NCI-H748 (cell line): ENCODE measurements around the gene POFUT1.
A peak's percentile ranks its signal among the peaks of the same experiment; 100 is the strongest.
"Not testable (repeated sequence)": the region's sequence is repeated elsewhere in the genome, so short reads cannot be mapped to it uniquely, and the experiment has no call there.

ENCODE experiments used
- DNase-seq: peaks from one replicate; lab custom pipeline; 2025; ENCODE audit not compliant: unreplicated experiment; lab: John Stamatoyannopoulos, UW

The POFUT1 gene

DNA sequence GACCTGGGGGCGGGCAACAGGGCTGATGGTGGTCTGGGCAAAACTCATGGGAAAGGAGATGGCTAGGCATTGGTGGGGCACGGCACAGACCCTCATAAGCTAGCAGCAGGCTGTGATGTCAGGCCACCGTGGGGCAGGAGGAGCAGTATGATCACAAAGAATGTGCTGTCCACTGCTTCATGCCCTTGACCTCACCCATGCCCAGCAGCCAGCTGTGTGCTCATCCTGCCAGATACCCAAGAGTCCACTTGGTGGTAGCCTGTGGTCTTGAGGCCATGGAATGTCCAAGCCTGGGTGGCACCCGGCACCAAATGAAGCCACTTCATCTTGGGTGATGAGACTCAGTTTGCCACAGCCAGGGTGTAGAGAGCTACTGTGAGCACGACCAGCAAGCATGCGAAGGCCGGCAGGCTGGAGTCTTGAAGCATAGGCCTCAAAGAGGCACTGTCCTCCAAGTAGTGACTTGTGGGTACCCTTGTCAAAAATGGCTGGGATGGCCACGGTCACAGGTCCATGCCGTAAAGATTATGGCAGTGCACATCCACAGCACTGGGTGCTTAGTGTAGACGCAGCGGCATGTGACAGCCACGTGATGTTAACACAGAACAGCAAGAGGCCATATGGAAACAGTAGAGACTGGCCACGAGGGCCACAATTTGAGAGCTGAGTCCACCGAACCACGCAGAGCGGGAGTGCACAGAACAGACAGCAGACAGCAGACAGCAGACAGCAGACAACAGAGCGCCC lies 19.1 kb upstream of the POFUT1 start:
- no peak for DNase-seq

DNA sequence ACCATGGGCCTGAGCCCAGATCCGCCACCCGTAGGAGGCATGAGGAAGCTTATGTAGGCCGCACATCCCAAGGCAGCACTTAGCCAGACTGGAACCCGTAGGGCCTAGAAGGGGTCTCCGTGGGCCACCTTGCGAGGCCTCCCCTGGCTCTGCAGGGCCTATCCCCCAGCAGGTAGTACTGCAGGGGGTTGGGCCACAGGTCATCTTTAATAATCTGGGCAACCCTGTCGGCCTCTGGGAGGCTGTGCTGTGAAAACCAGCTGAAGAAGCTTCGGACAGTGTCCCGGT lies 18.6 kb upstream of the POFUT1 start:
- no peak for DNase-seq

DNA sequence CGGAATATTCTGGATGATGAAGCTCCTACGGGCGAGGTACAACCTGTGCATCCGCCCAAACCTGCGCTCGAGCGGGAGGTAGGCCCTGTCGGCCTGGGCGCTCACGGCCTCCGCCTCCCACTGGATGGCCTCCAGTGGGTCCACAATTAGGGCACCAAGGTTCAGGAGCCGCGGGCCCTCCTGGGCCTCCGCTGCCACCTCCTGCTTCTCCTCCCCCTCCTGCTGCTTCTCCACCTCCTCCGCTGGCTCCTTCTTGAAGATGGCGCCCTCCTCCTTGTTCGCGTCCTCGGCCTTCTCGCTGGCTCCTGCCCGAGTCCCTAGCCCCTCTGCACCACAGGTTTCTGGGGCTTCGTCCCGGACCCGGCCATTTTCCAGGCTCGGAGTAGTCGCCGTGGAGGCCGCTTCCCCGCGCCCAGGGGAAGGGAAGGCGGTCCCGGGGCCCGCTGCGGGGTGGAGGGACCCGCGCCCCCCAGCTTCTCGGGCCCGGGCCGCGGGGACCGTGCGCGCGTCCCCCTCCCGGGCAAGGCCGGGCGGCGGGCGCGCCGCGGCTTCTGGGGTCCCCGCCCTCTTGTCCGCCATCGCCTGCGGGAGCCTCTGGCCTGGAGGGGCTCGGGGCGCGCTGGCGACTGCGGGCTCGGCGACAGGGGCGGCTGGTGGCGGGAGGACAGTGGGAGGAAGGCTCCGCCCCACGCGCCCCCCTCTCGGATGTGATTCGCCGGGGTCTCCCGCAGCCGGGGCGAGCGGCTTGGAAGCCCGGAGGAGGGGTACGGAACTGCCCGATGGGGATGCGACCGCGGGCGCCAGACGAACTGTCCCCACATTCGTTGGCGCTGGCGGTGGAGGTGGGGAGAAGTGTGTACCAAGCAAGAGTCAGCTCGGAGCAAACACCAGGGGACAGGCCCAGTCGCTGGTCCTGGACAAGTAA lies 17.7 kb upstream of the POFUT1 start:
- peak; percentile 71 for DNase-seq

DNA sequence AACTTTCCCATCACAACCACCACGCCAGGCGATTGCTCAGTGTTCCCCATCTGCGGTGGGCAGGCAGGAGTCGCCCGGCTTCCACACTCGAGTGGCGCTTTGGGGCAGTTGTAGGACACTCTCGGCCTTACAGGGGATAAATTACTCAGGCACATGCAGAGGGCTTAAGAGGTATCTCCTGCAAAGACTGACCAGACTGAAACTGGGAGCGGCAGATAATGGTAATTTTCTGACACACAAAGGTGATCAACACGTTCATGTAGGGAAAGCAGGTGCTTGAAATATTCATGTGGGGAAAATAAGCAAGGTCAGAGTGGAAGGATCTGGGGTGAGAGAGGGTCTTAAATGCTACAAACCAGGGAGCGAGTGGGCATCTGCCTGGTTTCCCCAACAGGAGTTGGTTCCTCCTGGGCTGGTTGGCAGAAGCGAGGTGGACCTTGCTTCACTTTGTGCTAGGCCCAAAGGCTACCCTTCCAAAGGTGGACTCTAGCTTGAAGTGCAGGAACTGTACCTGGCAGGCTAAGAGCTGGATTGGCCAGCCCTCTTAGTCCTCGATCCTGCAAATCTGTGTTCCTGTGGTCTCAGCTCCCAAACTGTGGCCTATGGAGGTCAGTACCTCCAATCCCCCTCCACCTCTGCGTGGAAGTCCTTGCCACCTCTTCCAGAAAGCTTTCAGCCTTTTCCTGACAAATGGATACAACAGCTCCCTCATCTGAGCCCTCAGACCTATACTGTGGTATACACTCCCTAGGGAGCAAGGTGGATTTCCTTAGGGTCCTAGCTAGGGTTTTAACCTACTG lies 16.9 kb upstream of the POFUT1 start:
- peak; percentile 71 for DNase-seq

DNA sequence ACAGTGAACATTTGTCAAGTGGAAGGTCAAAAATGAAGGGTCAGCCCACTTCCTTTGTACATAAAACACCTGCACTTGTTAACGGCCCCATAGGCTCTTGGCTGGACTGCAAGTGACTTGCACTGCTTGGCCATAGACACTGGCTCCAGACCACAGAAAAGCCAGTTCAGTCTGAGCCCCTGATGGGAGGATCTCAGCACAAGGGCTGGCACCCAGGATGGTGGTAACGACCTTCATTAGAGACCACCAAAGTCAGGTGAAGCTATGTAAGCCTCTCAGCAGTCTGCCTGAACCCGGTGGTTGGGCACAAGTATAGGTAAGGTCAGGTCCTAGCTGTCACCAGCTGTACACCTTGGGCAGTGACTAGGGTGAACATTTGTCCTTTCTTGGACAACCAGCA lies 16.3 kb upstream of the POFUT1 start:
- no peak for DNase-seq

DNA sequence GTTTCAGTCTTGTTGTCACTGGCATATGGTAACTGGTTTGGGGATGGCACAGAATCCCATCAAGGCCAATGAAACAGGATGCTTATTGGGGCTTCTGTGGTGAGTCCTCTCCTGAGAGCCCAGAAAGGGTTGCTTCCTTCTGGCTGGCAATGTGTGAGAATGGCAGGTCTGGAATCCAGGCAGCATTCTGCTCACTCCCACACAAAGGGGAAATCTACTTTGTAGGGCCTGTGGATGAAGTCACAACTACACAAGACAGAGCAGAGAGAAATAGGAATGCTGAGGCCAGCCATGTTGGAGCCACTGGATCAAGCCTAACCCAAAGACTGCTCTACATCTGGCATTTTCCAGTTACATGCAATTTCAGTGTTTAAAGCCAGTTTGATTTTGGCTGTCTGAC lies 15.8 kb upstream of the POFUT1 start:
- DNase-seq = no peak

DNA sequence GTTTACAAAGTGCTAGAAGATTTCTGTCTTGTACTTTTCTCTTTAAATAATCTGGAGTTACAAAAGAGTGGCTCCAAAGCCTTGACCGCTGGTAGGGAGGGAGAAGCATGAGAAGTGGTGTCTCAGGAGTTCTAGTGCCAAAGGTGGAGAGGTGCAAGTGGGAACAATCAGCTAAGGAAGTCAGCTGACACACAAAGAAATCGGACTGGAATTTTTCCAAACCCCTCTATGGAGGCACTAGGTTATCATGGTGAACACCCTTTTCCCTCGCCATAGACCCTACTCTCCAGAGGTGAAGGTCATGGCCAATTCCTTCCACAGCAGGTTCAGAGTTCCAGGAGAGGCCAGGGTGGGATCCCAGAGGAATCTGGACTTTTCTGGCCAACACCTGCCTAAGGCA lies 15.0 kb upstream of the POFUT1 start:
- no peak for DNase-seq

DNA sequence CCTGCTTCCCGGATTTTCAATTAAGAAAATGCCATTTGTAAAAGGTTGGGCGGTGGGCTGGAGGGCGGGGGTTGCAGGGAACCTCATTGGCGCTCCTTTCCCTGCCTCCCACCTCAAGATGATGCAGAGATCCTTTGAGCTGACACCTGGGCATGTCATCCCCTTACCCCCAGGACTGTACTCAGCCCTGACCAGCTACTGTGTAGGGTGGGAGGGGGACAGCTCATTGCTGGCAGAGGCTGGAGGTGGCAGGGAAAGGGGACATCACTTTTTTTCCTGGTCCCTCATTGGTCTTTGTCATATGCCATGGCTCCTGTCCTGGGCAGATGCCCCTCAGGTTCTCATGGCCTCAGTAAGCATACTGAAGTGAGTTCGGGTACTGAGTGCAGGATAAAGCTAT lies 14.3 kb upstream of the POFUT1 start:
- DNase-seq = not testable (repeated sequence)

DNA sequence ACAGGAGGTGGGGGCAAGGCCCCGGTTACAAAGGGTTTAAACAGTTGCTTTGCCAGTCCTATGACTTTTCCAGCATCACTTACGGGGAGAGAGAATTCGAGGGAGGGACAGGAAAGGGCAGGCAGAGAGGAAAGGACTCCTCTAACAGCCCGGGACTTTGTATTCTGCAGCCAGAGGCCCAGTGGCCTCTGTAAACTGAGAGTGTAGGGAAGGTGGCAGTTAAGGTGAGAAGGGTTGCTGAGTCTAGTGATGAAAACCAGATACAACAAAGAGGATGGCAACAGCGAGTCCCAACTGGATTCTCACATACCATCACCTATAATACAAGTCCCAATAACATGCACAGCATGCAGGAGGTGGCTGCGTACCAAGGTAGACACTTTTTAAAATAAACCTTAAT lies 13.7 kb upstream of the POFUT1 start:
- no peak for DNase-seq

DNA sequence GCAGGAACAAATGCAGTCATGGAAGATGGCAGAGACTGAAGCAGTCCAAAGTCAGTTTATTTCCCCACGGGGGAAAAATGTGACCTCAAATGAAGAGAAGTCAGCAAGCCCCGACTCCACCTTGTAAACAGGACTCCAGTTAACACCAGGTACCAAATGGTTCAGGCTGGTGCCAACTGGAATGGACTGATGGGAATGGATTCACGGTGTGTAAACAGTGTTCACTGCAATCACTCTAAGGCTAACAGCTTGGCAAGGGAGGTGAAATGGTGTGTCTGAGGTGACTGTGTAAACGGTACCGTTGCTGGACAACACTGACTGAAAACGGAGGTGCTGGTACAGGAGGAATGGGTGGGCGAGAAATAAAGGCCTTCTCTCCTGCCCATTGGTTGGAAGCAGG lies 12.1 kb upstream of the POFUT1 start:
- DNase-seq = no peak

DNA sequence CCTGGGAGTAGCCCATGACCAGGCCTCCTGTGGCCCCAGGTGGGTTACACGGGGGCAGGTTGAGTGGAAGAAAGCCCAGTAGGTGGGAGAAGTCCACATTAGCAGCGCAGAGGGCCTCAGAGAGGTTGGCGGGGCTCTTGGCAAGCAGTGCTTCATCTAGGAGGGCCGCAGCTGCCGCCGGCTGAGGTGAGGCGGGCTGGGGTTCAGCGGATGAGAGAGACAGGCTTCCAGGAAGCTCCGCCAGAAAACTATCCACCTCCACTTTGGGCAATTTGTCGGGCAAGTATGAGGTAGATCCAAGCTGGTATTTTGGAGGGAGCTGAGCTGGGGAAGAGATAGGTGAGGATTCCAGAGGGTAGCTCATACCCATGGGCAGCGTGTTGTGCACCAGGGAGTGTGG lies 11.1 kb upstream of the POFUT1 start:
- not testable (repeated sequence) for DNase-seq

DNA sequence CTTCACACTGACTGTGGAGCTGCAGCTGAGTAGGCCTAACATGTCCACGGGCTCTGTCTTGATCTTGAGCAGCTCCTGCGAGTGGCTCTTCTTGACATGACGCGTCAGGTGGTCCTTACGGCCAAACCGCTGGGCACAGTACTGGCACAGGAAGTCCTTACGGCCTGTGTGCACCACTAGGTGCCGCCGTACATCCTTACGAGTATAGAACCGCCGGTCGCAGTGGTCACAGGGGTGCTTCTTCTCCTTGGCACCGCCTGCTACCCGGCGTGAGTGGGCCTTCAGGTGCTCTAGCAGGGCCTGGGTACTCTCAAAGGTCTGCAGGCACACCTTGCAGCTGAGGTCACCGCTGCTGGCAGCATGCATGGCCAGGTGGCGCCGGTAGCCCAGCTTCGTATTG lies 10.5 kb upstream of the POFUT1 start:
- not testable (repeated sequence) for DNase-seq

DNA sequence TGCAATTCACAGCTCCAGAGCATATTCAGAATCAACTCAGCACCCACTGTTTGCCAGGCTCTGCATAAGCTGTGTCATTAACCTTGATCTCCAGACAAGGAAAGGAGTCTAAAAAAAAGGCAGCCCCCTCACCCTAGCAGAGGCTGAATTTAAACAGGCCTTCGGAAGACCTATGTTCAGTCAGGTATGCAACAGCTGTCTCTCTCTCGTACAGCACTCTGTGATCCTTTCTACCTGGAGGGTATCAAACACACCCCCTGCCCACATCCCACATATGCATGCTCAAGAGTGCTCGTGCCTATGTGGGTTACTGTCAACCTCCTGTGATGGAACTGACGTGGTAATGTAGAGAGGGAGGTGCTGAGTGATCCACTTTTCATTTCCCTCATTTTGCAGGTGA lies 8.7 kb upstream of the POFUT1 start:
- DNase-seq = no peak

DNA sequence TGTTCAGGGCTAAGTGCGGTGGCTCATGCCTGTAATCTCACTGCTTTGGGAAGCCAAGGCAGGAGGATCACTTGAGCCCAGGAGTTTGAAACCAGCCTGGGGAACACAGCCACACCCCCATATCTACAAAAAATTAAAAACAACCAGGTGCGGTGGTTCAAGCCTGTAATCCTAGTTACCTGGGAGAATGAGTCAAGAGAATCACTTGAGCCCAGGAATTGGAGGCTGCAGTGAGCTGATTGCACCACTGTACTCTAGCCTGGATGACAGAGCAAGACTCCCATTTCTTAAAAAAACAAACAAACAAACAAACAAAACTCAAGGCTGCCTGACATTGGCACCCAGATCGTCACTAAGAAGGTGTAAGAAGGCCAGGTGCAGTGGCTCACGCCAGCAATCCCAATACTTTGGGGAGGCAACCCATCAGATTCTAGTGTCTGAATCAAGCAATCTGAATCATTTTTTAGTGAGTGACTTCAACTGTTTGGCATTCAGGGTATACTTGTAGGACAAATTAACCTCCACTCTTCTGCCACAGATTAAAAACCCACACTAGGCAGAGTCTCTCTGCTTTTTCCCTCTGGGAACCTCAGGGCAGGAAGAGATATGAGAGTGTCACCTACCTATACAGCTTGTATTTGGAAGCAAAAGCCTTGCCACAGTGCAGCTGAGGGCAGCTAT lies 6.2 kb upstream of the POFUT1 start:
- DNase-seq = no peak

DNA sequence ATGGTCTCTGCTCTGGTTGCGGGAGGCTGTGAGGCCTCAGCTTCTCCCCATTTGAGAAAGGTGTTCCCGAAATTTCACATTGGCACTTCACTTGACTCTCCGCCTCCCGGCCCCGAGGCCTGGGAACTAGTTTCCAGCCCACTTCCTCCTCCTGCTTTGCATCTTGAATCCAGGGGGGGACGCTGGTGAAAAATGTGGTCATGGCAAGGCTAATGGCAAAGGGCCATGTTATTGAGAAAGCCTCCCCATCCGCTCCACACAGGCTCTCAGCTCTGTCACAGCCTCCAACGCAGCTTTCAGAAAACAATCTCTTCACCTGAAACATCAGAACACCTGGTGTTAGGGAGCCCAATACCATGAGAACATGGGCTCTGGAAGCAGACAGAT lies 5.7 kb upstream of the POFUT1 start:
- no peak for DNase-seq

DNA sequence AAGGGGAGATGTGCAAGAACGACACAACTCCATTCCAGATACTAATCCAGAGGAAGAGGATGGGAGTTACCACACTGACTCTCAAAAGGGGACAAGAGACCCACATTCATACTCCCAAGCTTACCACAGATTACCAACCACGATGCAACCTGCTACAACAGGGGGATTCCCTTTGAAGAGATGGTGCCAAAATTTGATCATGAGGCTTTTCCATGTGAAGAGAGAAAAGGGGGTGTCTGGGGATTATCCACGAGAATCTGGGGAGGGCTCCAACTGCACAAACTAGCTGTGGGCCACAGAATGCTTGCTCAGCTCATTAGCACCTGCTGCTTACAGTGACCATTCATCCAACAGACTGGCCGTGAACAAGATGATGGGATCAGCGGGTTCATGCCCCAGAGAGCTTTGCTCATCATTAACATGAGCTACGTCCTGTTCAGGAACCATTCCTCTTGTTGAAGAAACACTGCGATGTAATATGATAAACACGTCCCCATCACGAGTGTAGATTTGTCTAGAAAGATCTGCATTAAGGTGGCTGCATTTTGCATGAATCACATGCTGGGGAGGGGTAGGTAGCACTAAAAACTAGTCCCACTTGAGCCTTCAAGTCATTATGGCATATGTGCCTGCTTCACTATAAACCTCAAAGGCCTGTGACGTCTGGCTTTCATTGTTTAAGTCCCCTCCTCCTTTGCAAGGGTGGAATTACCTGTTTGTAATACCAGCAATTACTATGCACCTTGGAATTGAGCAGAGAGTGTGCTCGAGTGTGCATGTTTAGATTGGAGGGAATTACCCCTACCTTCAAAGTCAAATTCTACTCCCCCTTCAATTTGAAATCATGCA lies 4.1 kb upstream of the POFUT1 start:
- no peak for DNase-seq

DNA sequence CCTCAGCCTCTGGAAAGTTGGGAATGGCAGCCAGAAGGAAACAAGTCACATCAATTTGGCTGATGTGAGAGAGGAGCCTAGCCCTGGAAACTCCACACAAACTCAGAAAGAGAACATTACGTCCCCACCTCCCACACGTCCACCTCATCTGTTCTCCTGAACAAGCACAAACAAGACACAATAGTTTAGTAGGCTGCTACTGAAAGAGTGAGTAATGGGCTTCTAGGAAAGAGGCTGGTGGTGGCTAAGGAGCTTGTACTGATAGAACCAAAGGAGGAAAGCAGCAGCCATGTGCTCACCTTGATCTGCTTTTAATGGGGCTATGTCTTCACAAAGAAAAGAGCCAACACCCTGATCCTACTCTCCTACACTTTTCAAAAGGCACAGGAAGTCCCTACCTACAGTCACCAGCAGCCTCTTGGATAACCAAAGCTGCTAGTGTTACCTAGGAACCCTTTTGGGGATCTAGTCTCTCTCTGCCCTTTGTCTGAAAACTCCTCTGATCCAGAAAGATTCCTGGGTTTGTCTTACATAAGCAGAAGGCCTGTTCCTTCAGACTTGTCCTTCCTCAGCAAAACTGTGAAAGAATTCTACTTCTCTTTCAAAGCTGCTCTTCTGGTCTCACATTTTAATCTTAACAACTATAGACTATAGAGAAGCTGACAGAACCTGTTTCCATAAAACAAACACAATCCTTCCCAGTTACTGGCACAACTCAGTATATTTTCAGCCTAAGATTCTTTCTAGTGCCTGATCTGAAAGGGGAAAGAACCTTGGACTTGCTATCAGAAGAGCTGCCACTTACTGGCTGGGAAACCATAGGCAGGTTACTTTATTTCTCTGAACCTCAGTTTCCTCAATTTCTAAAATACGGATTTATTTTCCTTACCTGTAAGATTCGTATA lies 3.2 kb upstream of the POFUT1 start:
- DNase-seq = no peak

DNA sequence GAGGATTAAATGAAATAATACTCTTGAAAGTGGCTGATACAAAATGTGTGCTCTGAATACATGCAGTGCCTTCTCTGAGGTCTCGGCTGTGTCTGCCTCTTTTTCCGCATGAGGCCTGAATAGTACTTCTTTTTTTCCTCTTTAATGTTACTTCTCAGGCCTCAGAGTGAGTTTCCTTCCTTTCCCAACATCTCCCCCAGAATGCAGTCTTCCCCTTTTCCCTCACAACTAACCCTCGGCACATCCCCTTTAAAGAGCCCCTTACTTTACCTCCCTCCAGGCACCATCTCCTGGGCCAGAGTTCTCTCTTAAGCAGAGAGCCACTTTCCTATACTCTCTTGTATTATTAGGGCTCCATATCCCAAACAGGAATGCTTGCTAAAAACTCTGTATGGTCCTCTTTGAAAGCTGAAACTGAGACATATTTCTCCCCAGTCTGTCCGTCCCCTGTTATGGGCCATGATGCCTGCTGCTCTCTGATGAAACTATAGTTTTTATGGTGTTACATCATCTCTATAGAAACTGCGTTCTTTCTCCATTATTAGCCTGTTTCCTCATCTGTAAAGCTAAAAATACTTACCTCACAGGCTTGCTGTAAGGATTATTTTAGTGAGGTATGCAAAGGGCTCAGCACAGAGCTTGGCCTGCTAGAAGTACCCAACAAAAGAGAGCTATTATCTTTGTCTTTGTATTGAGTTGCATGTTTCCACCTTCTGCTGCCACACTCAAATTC lies 2.4 kb upstream of the POFUT1 start:
- no peak for DNase-seq
